Right cardiac atrium (tissue), 5 donors: Measurements from ENCODE around the gene ARHGEF39. TPM values are rescaled to one million over a fixed set of nuclear protein-coding genes. Genes with fewer than 3 reads are reported as not detected.

ENCODE experiments used
- ATAC-seq, 2 donors: fragments of 200-7000 bp; cut with Tn5 transposase; one replicate each; pipeline versions ENCODE4 v1.8.0 to v1.9.1; 2020; ENCODE audit warnings: moderate library complexity in 2 of 2, mild to moderate bottlenecking in 1 of 2
- DNase-seq, 3 donors: peaks; one replicate each; pipeline ENCODE4 v3.0.0-alpha.2; 2020
- H3K27ac ChIP-seq: one replicate; pipeline ENCODE4 v1.5.1; 2013; ENCODE audit warnings: mild to moderate bottlenecking, low read length, control low read depth, moderate library complexity
- H3K27me3 ChIP-seq: one replicate; pipeline ENCODE4 v1.6.1; 2013; ENCODE audit not compliant: control insufficient read depth, insufficient read depth
- H3K4me1 ChIP-seq: one replicate; pipeline ENCODE4 v1.6.1; 2013; ENCODE audit warnings: low read length; ENCODE audit not compliant: control insufficient read depth, insufficient read depth
- H3K4me3 ChIP-seq: one replicate; pipeline ENCODE4 v1.5.1; 2013; ENCODE audit warnings: low read length, control low read depth
- H3K9me3 ChIP-seq: one replicate; pipeline ENCODE4 v1.6.1; 2013; ENCODE audit warnings: low read length; ENCODE audit not compliant: control insufficient read depth
- WGBS: extraction: QIAGEN DNeasy Blood & Tissue Kit; methylation state at CpG from one replicate; pipeline ENCODE4 v1.1.7; 2013; 5-methylcytosine and 5-hydroxymethylcytosine counted together
- intact Hi-C, 4 donors: fragments of 100-400 bp; cut with DNase I; formaldehyde crosslinking; loops; one replicate each; pipeline versions ENCODE4 v1.11.0 to v1.14.0; 2022 to 2023
- polyA plus RNA-seq: library from polyadenylated mRNA; stranded (reverse); fragments of 200-250 nt; gene quantifications from one replicate; pipeline ENCODE4 v1.2.3, GENCODE V29; 2013
- total RNA-seq, 4 donors: library from RNA; stranded (reverse); fragmentation: NEBNext Ultra II Directional; extraction: Animal tissue kit (Norgen Biotek cat#: 25700); gene quantifications; one replicate each; pipeline ENCODE4 v1.2.1, GENCODE V29; 2021
- donor health status: healthy with polysubstance abuse.
- donor health status: DM: no; HTN: yes; CAD: no.
- donor health status: DM: no; HTN: no; CAD: no.
- donor health status: DM: no; HTN: yes; CAD: no; lungs with severe emphysema.
- donor health status: DM: yes; HTN: yes; CAD: no.

Gene ARHGEF39
- total and polyA plus RNA-seq, 5 donors = 0.29 to 0.52 (median 0.42) TPM; not detected in 1

GRCh38 chr9:35658968-35659220 lies 6.1 kb downstream of the ARHGEF39 start:
- DNase-seq = peak; percentile 65 to 83 (median 79)
- intact Hi-C loops = loop anchor here in 1 of 4 donors (5.0 kb wide), 1 partner anchor 88 kb away; the partner anchor contains the start of genes GBA2 and RGP1
- Histone ChIP-seq H3K4me1 (no peaks in the 10 kb centered on the region), H3K27ac (peak overlapping the region; percentile 99), H3K4me3 (peak overlapping the region; percentile 85), H3K27me3 (no peaks in the 10 kb centered on the region), H3K9me3 (no peaks in the 10 kb centered on the region)
- peak; percentile 2 to 4 for ATAC-seq
- 0% methylated on average over 2 of the region's 2 CpGs for WGBS

- Histone ChIP-seq H3K27ac (peak within 1 kb of the TSS; percentile 99), H3K27me3 (no peaks in the 10 kb centered on the region), H3K4me1 (no peaks in the 10 kb centered on the region), H3K4me3 (peak within 1 kb of the TSS; percentile 85), H3K9me3 (no peaks in the 10 kb centered on the region)
- peak; percentile 88 to 95 (median 95) for DNase-seq
- intact Hi-C loops = loop anchor here in 1 of 4 donors (5.0 kb wide), 1 partner anchor 89 kb away; the partner anchor contains the start of genes GBA2 and RGP1
- peak; percentile 84 to 86 for ATAC-seq
- under 1% methylated on average over 67 of the region's 67 CpGs for WGBS
Measured at GRCh38 chr9:35658137-35658967, 6.6 kb downstream of the ARHGEF39 start, which contains the start of gene CCDC107. CCDC107 (plus strand) TSS chr9:35658292; CDS start chr9:35658380, 88 bp downstream.

- peak; percentile 98 to 99 (median 99) for DNase-seq
- peak; percentile 97 for ATAC-seq
- H3K4me1 ChIP-seq = no peaks in the 10 kb centered on the region
- WGBS = under 1% methylated on average over 42 of the region's 42 CpGs
- peak within 1 kb of the TSS; percentile 99 for H3K27ac ChIP-seq
- H3K9me3 ChIP-seq = no peaks in the 10 kb centered on the region
- H3K4me3 ChIP-seq = peak within 1 kb of the TSS; percentile 85
- intact Hi-C loops = loop anchor here in 1 of 4 donors (5.0 kb wide), 1 partner anchor 90 kb away; the partner anchor contains the start of genes GBA2 and RGP1
- no peaks in the 10 kb centered on the region for H3K27me3 ChIP-seq
Measured at GRCh38 chr9:35657546-35658136, 7.4 kb downstream of the ARHGEF39 start, which contains the start of gene RMRP. RMRP (minus strand) TSS chr9:35658019.

GRCh38 chr9:35656831-35657545 lies 8.0 kb downstream of the ARHGEF39 start:
- intact Hi-C loops = loop anchor here in 1 of 4 donors (5.0 kb wide), 1 partner anchor 90 kb away; the partner anchor contains the start of genes GBA2 and RGP1
- H3K27ac ChIP-seq = peak overlapping the region; percentile 88
- no peaks in the 10 kb centered on the region for H3K27me3 ChIP-seq
- DNase-seq = no peak
- no peaks in the 10 kb centered on the region for H3K4me1 ChIP-seq
- H3K9me3 ChIP-seq = no peaks in the 10 kb centered on the region
- 30% methylated on average over 25 of the region's 25 CpGs for WGBS
- ATAC-seq = peak; percentile 11 to 34
- H3K4me3 ChIP-seq = peak overlapping the region; percentile 31

GRCh38 chr9:35656348-35656747 lies 8.6 kb downstream of the ARHGEF39 start:
- DNase-seq = no peak

DNA sequence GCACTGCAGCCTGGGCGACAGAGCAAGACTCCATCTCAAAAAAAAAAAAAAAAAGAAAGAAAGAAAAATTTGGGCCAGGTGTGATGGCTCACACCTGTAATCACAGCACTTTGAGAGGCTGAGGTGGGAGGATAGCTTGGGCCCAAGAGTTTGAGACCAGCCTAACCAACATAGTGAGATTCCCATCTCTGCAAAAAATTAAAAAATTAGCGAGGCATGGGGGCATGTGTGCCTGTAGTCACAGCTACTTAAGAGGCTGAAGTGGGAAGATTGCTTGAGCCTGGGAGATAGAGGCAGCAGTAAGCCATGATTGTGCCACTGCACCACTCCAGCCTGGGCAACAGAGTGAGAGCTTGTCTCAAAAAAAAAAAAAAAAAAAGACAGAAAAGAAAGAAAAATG lies 11.4 kb downstream of the ARHGEF39 start:
- DNase-seq = no peak
- no peak for ATAC-seq
- intact Hi-C loops = no loop called here
- no peaks in the 10 kb centered on the region for H3K9me3 ChIP-seq
- no peaks in the 10 kb centered on the region for H3K27me3 ChIP-seq
- no peak overlapping the region for H3K27ac ChIP-seq
- H3K4me3 ChIP-seq = no peak overlapping the region
- no peaks in the 10 kb centered on the region for H3K4me1 ChIP-seq
- 91% methylated on average over 2 of the region's 2 CpGs for WGBS

More at GRCh38 chr9:35656348-35656747, 8.6 kb downstream of the ARHGEF39 start:
- 83% methylated on average over 17 of the region's 17 CpGs for WGBS
- Histone ChIP-seq H3K27ac (no peak overlapping the region), H3K4me1 (no peaks in the 10 kb centered on the region), H3K4me3 (no peak overlapping the region), H3K27me3 (no peaks in the 10 kb centered on the region), H3K9me3 (no peaks in the 10 kb centered on the region)
- intact Hi-C loops = loop anchor here in 1 of 4 donors (5.0 kb wide), 1 partner anchor 91 kb away; the partner anchor contains the start of genes GBA2 and RGP1
- ATAC-seq = no peak

- Histone ChIP-seq H3K4me3 (no peak overlapping the region), H3K9me3 (no peaks in the 10 kb centered on the region), H3K27ac (no peak overlapping the region), H3K27me3 (no peaks in the 10 kb centered on the region), H3K4me1 (no peaks in the 10 kb centered on the region)
- intact Hi-C loops = no loop called here
- ATAC-seq = no peak
- DNase-seq = no peak
- 90% methylated on average over 8 of the region's 8 CpGs for WGBS
Measured at GRCh38 chr9:35652829-35653209, 12.2 kb downstream of the ARHGEF39 start.

- Histone ChIP-seq H3K9me3 (no peaks in the 10 kb centered on the region), H3K4me1 (peaks cover 3% of the 10 kb centered on the region), H3K4me3 (no peak overlapping the region), H3K27ac (no peak overlapping the region), H3K27me3 (no peaks in the 10 kb centered on the region)
- intact Hi-C loops = no loop called here
- ATAC-seq (no peak), DNase-seq (no peak)
- WGBS = 80% methylated on average over 7 of the region's 7 CpGs
Measured at GRCh38 chr9:35651956-35652828, 12.8 kb downstream of the ARHGEF39 start.

- intact Hi-C loops = no loop called here
- peak in 1 of 3 donors; percentile 63 for DNase-seq
- Histone ChIP-seq H3K4me3 (no peak within 1 kb of the TSS), H3K27ac (peak within 1 kb of the TSS; percentile 64), H3K9me3 (no peaks in the 10 kb centered on the region), H3K27me3 (no peaks in the 10 kb centered on the region), H3K4me1 (peaks cover 4% of the 10 kb centered on the region)
- no peak for ATAC-seq
- 62% methylated on average over 22 of the region's 22 CpGs for WGBS
Measured at GRCh38 chr9:35650341-35651158, 14.4 kb downstream of the ARHGEF39 start, which contains the start of gene SIT1. SIT1 (minus strand) TSS chr9:35650931; CDS start chr9:35650853, 78 bp downstream.
